AG04450 (cell line): ENCODE results near the gene CDC42BPA. TPM values are rescaled to one million over a fixed set of nuclear protein-coding genes. Genes with fewer than 3 reads are reported as not detected.

Source experiments
- CTCF ChIA-PET: fragments of 300-600, 350-600 bp; formaldehyde crosslinking; extraction: SDS; loops from one replicate; lab custom pipeline; 2022; ENCODE audit warnings: antibody characterized with exemption, inconsistent platforms; lab: Charles Lee
- POLR2A ChIA-PET: fragments of 350-600 bp; formaldehyde crosslinking; extraction: SDS; loops from one replicate; lab custom pipeline; 2021; ENCODE audit warnings: antibody characterized with exemption, inconsistent platforms; lab: Yijun Ruan, JAX
- DNase-seq: peaks from one replicate; pipeline ENCODE4 v3.0.0-alpha.2; 2011; ENCODE audit warnings: low read depth, low spot score
- H3K27ac ChIP-seq: one replicate; pipeline ENCODE4 v1.5.1; 2012; ENCODE audit warnings: low read depth, low read length, control low read depth
- H3K27me3 ChIP-seq: one replicate; pipeline ENCODE4 v1.6.0; 2012; ENCODE audit warnings: low read length; ENCODE audit not compliant: control insufficient read depth, insufficient read depth
- H3K4me3 ChIP-seq: 2 replicates; pipeline ENCODE4 v1.5.1; 2011; ENCODE audit warnings: mild to moderate bottlenecking, low read depth, low read length, control low read depth
- H3K9me3 ChIP-seq: 2 replicates; pipeline ENCODE4 v1.5.1; 2012; ENCODE audit warnings: low read length; ENCODE audit not compliant: control insufficient read depth, insufficient read depth
- CTCF ChIP-seq: IDR thresholded peaks from 2 replicates; pipeline ENCODE4 v1.5.1; 2011; ENCODE audit warnings: low read depth, low read length, control low read depth, inconsistent platforms
- polyA plus RNA-seq: library from polyadenylated mRNA; depleted of rRNA; stranded (reverse); fragments of >200 nt; gene quantifications from 2 replicates; pipeline ENCODE4 v1.2.3, GENCODE V29; 2011

CDC42BPA gene
- polyA plus RNA-seq, 1 experiment: 30.7 TPM

DNA sequence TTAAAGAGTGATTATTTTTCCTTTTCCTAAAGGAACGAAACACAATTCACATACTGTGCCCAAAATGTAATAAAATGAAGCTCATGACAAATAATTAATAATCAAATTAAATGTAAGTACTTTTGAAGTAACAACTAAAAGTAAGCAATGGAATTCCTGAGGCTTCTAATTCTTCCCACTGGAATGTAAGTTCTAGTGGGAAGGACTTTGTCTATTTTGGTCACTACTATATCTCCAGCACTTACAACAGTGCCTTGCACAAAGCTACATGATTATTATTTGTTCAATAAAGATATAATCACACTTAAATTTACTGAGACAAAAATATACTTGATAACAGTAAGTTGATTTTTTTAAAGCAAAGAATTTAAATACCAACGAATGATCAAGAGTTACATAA, 249.4 kb downstream of the CDC42BPA start:
- no peak overlapping the region for H3K27ac ChIP-seq
- no peak for DNase-seq
- POLR2A ChIA-PET: no interaction called here

GRCh38 chr1:227066999-227067398, 251.3 kb downstream of the CDC42BPA start:
- no peaks in the 10 kb centered on the region for H3K9me3 ChIP-seq
- H3K27ac ChIP-seq: no peak overlapping the region
- no peak for DNase-seq
- no peak overlapping the region for H3K4me3 ChIP-seq
- POLR2A ChIA-PET: no interaction called here
- CTCF ChIA-PET: no interaction called here
- no peak for TF ChIP-seq CTCF
- H3K27me3 ChIP-seq: no peaks in the 10 kb centered on the region

More for the DNA sequence above, 249.4 kb downstream of the CDC42BPA start:
- H3K4me3 ChIP-seq: no peak overlapping the region
- CTCF ChIA-PET: interaction anchor here (1.0 kb wide), 1 partner anchor 50 kb away, joined by 3 read pairs; no protein-coding TSS in a partner anchor
- no peaks in the 10 kb centered on the region for H3K9me3 ChIP-seq
- TF ChIP-seq CTCF: no peak
- no peaks in the 10 kb centered on the region for H3K27me3 ChIP-seq

- Histone ChIP-seq H3K4me3 (no peak overlapping the region), H3K27me3 (no peaks in the 10 kb centered on the region), H3K9me3 (no peaks in the 10 kb centered on the region), H3K27ac (no peak overlapping the region)
- no peak for TF ChIP-seq CTCF
- POLR2A ChIA-PET: no interaction called here
- DNase-seq: no peak
- CTCF ChIA-PET: no interaction called here
These were observed 253.0 kb downstream of the CDC42BPA start for GRCh38 chr1:227065311-227065710.

DNA sequence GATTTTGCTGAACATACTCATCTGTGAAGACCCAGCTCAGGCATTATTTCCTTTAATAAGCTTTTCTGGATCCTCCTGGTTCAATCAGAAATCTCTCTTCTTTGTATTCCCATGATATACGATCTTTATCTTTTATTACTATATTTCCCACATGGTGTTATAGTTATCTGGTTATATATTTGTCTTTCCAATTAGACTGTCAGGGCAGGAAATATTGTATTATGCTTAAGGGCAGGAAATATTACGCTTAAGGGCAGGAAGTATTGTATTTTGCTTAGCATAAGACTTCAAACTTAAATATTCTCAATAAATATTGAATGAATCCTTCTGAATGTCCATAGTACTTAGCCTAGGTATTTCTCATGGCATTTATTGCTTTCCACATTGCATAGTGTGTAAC, 256.0 kb downstream of the CDC42BPA start:
- Histone ChIP-seq H3K9me3 (no peaks in the 10 kb centered on the region), H3K4me3 (no peak overlapping the region), H3K27me3 (no peaks in the 10 kb centered on the region), H3K27ac (no peak overlapping the region)
- DNase-seq: no peak
- ChIA-PET POLR2A (no interaction called here), CTCF (no interaction called here)
- no peak for TF ChIP-seq CTCF

DNA sequence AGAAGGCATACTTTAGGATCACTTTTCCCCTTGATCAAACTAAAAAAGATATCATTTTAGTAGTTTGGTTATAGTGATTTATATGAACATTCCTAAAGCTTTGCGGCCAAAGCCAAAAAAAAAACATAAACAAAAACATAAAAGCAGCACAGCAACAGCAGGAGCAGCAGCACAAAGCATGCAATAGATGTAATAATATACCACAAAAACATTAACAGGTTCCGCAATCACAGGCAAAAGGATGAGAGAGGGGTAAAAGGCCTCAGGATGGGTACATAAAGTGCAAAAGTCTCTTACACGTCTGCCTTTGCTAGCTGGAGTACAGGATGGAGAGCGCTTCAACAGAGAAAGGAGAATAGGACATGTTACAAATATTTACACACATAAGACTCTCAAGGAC, 259.2 kb downstream of the CDC42BPA start:
- Histone ChIP-seq H3K4me3 (no peak overlapping the region), H3K9me3 (no peaks in the 10 kb centered on the region), H3K27me3 (no peaks in the 10 kb centered on the region), H3K27ac (no peak overlapping the region)
- DNase-seq: no peak
- CTCF ChIA-PET: interaction anchor here (0.9 kb wide), 1 partner anchor 146 kb away, joined by 3 read pairs; no protein-coding TSS in a partner anchor
- no peak for TF ChIP-seq CTCF
- POLR2A ChIA-PET: interaction anchor here (0.7 kb wide), 1 partner anchor 65 kb away, joined by 4 read pairs; no protein-coding TSS in a partner anchor
